Erythroblast (primary cell): Measurements from ENCODE around the gene MAP4K1.

Experiments used
- GATA1 ChIP-seq: IDR thresholded peaks from 2 replicates; pipeline ENCODE4 v1.6.1; 2011; ENCODE audit warnings: low read depth, mild to moderate bottlenecking, control low read depth, low read length, moderate library complexity
- POLR2A ChIP-seq: IDR thresholded peaks from 2 replicates; pipeline ENCODE4 v1.6.1; 2011; ENCODE audit warnings: mild to moderate bottlenecking, low read length

DNA sequence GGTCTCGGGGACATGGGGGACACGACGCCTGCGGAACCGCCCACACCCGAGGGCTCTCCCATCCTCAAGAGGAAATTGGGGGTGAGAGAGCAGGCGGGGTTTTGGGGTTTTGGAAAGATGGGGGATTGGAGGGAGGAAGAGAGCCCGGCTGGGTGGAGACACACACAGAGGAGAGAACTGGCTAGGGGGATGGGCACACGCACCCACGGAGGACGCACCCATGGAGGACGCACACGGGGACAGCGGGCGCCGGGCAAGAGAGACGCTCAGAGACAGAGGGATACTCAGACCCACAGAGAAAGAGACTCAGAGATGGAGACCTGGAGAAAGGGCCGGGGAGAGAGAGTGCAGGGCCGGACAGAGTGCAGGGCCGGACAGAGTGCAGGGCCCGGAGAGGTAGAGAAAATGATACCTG is 52.1 kb downstream of the MAP4K1 start:
- TF ChIP-seq POLR2A (no peak), GATA1 (no peak)
